Activated CD8-positive, alpha-beta T cell treated with anti-CD3 and anti-CD28 coated beads for 36 hours (primary cell): ENCODE results near the gene MYOC. TPM values are rescaled to one million over a fixed set of nuclear protein-coding genes. Genes with fewer than 3 reads are reported as not detected.

Experiments used
- ATAC-seq: fragments of 200-7000 bp; cut with Tn5 transposase; one replicate; pipeline ENCODE4 v1.10.0; 2021; ENCODE audit warnings: mild to moderate bottlenecking, moderate library complexity
- CTCF ChIA-PET: fragments of 350-600 bp; sonication (Branson Sonifier 250); formaldehyde crosslinking; loops from one replicate; lab custom pipeline; 2021; ENCODE audit warnings: antibody characterized with exemption; lab: Charles Lee
- POLR2A ChIA-PET: fragments of 350-600 bp; sonication (Branson Sonifier 250); formaldehyde crosslinking; loops from one replicate; lab custom pipeline; 2021; ENCODE audit warnings: antibody characterized with exemption; lab: Charles Lee
- DNase-seq: peaks from one replicate; pipeline ENCODE4 v3.0.0-alpha.2; 2020
- H3K27ac Mint-ChIP-seq: one replicate; pipeline ENCODE4 v1.8.0; 2021; ENCODE audit warnings: mild to moderate bottlenecking, mixed read lengths
- H3K27me3 Mint-ChIP-seq: one replicate; pipeline ENCODE4 v1.8.0; 2021; ENCODE audit warnings: mixed read lengths
- H3K36me3 Mint-ChIP-seq: one replicate; pipeline ENCODE4 v1.8.0; 2021; ENCODE audit warnings: low read depth, mixed read lengths
- H3K4me1 Mint-ChIP-seq: one replicate; pipeline ENCODE4 v1.8.0; 2021; ENCODE audit warnings: low read depth, mixed read lengths
- H3K4me3 Mint-ChIP-seq: one replicate; pipeline ENCODE4 v1.8.0; 2021; ENCODE audit warnings: mild to moderate bottlenecking, moderate library complexity, mixed read lengths
- H3K9me3 Mint-ChIP-seq: one replicate; pipeline ENCODE4 v1.8.0; 2021; ENCODE audit warnings: mixed read lengths
- CTCF ChIP-seq: fragments of 200-600 bp; IDR thresholded peaks from one replicate; pipeline ENCODE4 v1.8.0; 2022; ENCODE audit warnings: antibody characterized with exemption, mild to moderate bottlenecking
- intact Hi-C: fragments of 100-400 bp; cut with micrococcal nuclease; formaldehyde crosslinking; loops from one replicate; pipeline ENCODE4 v1.10.0; 2022
- total RNA-seq, 2 experiments: library from RNA; stranded (reverse); gene quantifications; one replicate each; pipeline ENCODE4 v1.2.3, GENCODE V29; 2021

MYOC gene
- total RNA-seq, 2 experiments from 2014 or later = not detected

- Mint-ChIP-seq H3K4me3 (no peak overlapping the region), H3K27ac (no peak overlapping the region), H3K4me1 (no peaks in the 10 kb centered on the region), H3K27me3 (peaks cover 5% of the 10 kb centered on the region), H3K36me3 (no peaks in the 10 kb centered on the region), H3K9me3 (no peaks in the 10 kb centered on the region)
- ATAC-seq = no peak
- ChIA-PET CTCF (no interaction called here), POLR2A (no interaction called here)
- intact Hi-C loops = no loop called here
- DNase-seq = no peak
- no peak for TF ChIP-seq CTCF
Measured at GRCh38 chr1:171676823-171677222, 24.3 kb upstream of the MYOC start.

- no peaks in the 10 kb centered on the region for H3K36me3 Mint-ChIP-seq
- DNase-seq = no peak
- CTCF ChIA-PET = interaction anchor here (0.8 to 1.1 kb wide), 4 partner anchors 20 to 83 kb away, joined by 3 to 8 read pairs (median 4); no protein-coding TSS in a partner anchor
- intact Hi-C loops = no loop called here
- no peak overlapping the region for H3K4me3 Mint-ChIP-seq
- POLR2A ChIA-PET = no interaction called here
- no peak for TF ChIP-seq CTCF
- H3K4me1 Mint-ChIP-seq = no peaks in the 10 kb centered on the region
- peaks cover 5% of the 10 kb centered on the region for H3K27me3 Mint-ChIP-seq
- H3K9me3 Mint-ChIP-seq = no peaks in the 10 kb centered on the region
- H3K27ac Mint-ChIP-seq = no peak overlapping the region
- no peak for ATAC-seq
Measured at GRCh38 chr1:171674431-171675405, 22.2 kb upstream of the MYOC start.

- CTCF ChIA-PET = no interaction called here
- H3K4me3 Mint-ChIP-seq = no peak overlapping the region
- DNase-seq (no peak), ATAC-seq (no peak)
- peaks cover 4% of the 10 kb centered on the region for H3K27me3 Mint-ChIP-seq
- TF ChIP-seq CTCF = no peak
- POLR2A ChIA-PET = no interaction called here
- H3K9me3 Mint-ChIP-seq = no peaks in the 10 kb centered on the region
- intact Hi-C loops = no loop called here
- no peak overlapping the region for H3K27ac Mint-ChIP-seq
- H3K36me3 Mint-ChIP-seq = no peaks in the 10 kb centered on the region
- H3K4me1 Mint-ChIP-seq = no peaks in the 10 kb centered on the region
Measured at GRCh38 chr1:171670739-171671138, 18.3 kb upstream of the MYOC start.

- Mint-ChIP-seq H3K27ac (no peak overlapping the region), H3K9me3 (no peaks in the 10 kb centered on the region), H3K4me3 (no peak overlapping the region), H3K4me1 (no peaks in the 10 kb centered on the region), H3K36me3 (no peaks in the 10 kb centered on the region), H3K27me3 (peaks cover 2% of the 10 kb centered on the region)
- ChIA-PET CTCF (interaction anchor here (1.0 to 1.7 kb wide), 3 partner anchors 14 to 24 kb away, joined by 4 read pairs; no protein-coding TSS in a partner anchor), POLR2A (interaction anchor here (0.6 kb wide), 1 partner anchor 13 kb away, joined by 3 read pairs; no protein-coding TSS in a partner anchor)
- DNase-seq = no peak
- intact Hi-C loops = no loop called here
- no peak for TF ChIP-seq CTCF
- no peak for ATAC-seq
Measured at GRCh38 chr1:171668372-171668771, 15.9 kb upstream of the MYOC start.
